Neural progenitor cell (in vitro differentiated cells): ENCODE data around the gene CSRP1.

ENCODE experiments used
- CTCF ChIP-seq: fragments of 200-600 bp; sonication (generic); IDR thresholded peaks from 2 replicates; pipeline ENCODE4 v1.5.1; 2017; ENCODE audit warnings: antibody characterized with exemption, mild to moderate bottlenecking
- EZH2 ChIP-seq: fragments of 200-600 bp; sonication (generic); IDR thresholded peaks from 2 replicates; pipeline ENCODE4 v1.6.1; 2017; ENCODE audit warnings: antibody characterized with exemption, mild to moderate bottlenecking, moderate library complexity

GRCh38 chr1:201447903-201448871 is 58.7 kb downstream of the CSRP1 start:
- TF ChIP-seq CTCF (peak; percentile 85), EZH2 (no peak)
